ENCODE data around the gene PPIL3. TPM values are rescaled to one million over a fixed set of nuclear protein-coding genes. Genes with fewer than 3 reads are reported as not detected.

Gene PPIL3
- total RNA-seq, 1 donor from 2014 or later, result 38.4 TPM

Other genes starting within 250 kb of the PPIL3 start
- 747 and 842 TPM in 2 replicates for gene BZW1, start 77.2 kb downstream of the PPIL3 start, total RNA-seq
- gene CLK1, start 24.4 kb downstream of the PPIL3 start, total RNA-seq, result 79.0 and 94.0 TPM in 2 replicates
- 14.6 and 27.0 TPM in 2 replicates for gene NIF3L1, start 294 bp upstream of the PPIL3 start, total RNA-seq
- gene ORC2, start 74.6 kb upstream of the PPIL3 start, total RNA-seq, result 19.8 and 24.8 TPM in 2 replicates
- gene HYCC2, start 182.6 kb upstream of the PPIL3 start, total RNA-seq, result 11.6 and 16.2 TPM in 2 replicates
- gene NDUFB3, start 182.9 kb upstream of the PPIL3 start, total RNA-seq, result 89.2 and 90.5 TPM in 2 replicates
- gene CFLAR, start 227.1 kb upstream of the PPIL3 start, total RNA-seq, result 228 and 323 TPM in 2 replicates

Data from pulmonary artery endothelial cell (primary cell).